ENCODE data around the gene TRAK1. TPM values are rescaled to one million over a fixed set of nuclear protein-coding genes. Genes with fewer than 3 reads are reported as not detected.
"Not testable (repeated sequence)": the region's sequence is repeated elsewhere in the genome, so short reads cannot be mapped to it uniquely, and the experiment has no call there.

The TRAK1 gene
- total RNA-seq, result 323 TPM
- long read RNA-seq, full-length matches to known transcripts, result 9 of 100 reads
- long read RNA-seq, partial matches to known transcripts, result 80 of 100 reads
- long read RNA-seq, other reads (novel, unspliced or antisense), result 11 of 100 reads

GRCh38 chr3:42090973-42091731 is at the start of gene TRAK1:
TSS of gene TRAK1 (plus strand) at chr3:42091357. CDS start at chr3:42091470, 113 bp downstream.
- intact Hi-C loops (cut with micrococcal nuclease), result loop anchor here (10.0 kb wide), 1 partner anchor 76 kb away; no protein-coding TSS in a partner anchor
- peak; percentile 62 for DNase-seq

GRCh38 chr3:42042747-42043098 is 48.4 kb upstream of the TRAK1 start:
- DNase-seq (no peak), ATAC-seq (peak; percentile 29)
- intact Hi-C loops (cut with micrococcal nuclease), result no loop called here

More at GRCh38 chr3:42090973-42091731, at the start of gene TRAK1:
- peak; percentile 83 for ATAC-seq

GRCh38 chr3:42043099-42043813 is 47.9 kb upstream of the TRAK1 start:
- ATAC-seq (peak; percentile 86), DNase-seq (peak; percentile 52)
- intact Hi-C loops (cut with micrococcal nuclease), result no loop called here

- DNase-seq (no peak), ATAC-seq (no peak)
- intact Hi-C loops (cut with micrococcal nuclease), result no loop called here
These were observed 45.4 kb upstream of the TRAK1 start for GRCh38 chr3:42045708-42046243.

GRCh38 chr3:42048526-42048925 is 42.6 kb upstream of the TRAK1 start:
- DNase-seq, ATAC-seq: not testable (repeated sequence)

GRCh38 chr3:42050126-42050525 is 41.0 kb upstream of the TRAK1 start:
- DNase-seq (no peak), ATAC-seq (no peak)
- intact Hi-C loops (cut with micrococcal nuclease), result no loop called here

More at GRCh38 chr3:42048526-42048925, 42.6 kb upstream of the TRAK1 start:
- intact Hi-C loops (cut with micrococcal nuclease), result not testable (repeated sequence)

- DNase-seq, result no peak
- intact Hi-C loops (cut with micrococcal nuclease), result no loop called here
These were observed 39.6 kb upstream of the TRAK1 start for GRCh38 chr3:42051384-42052131.

GRCh38 chr3:42052132-42052483 is 39.0 kb upstream of the TRAK1 start:
- peak; percentile 6 for ATAC-seq
- intact Hi-C loops (cut with micrococcal nuclease), result no loop called here
- DNase-seq, result no peak

More at GRCh38 chr3:42051384-42052131, 39.6 kb upstream of the TRAK1 start:
- ATAC-seq, result peak; percentile 33

- DNase-seq, result no peak
- intact Hi-C loops (cut with micrococcal nuclease), result no loop called here
- peak; percentile 47 for ATAC-seq
These were observed 38.4 kb upstream of the TRAK1 start for GRCh38 chr3:42052484-42053351.

- ATAC-seq (peak; percentile 82), DNase-seq (peak; percentile 76)
- intact Hi-C loops (cut with micrococcal nuclease), result no loop called here
These were observed 37.7 kb upstream of the TRAK1 start for GRCh38 chr3:42053476-42053875.

- ATAC-seq, result no peak
- intact Hi-C loops (cut with micrococcal nuclease), result no loop called here
These were observed 35.9 kb upstream of the TRAK1 start for GRCh38 chr3:42055291-42055690.

GRCh38 chr3:42056840-42057239 is 34.3 kb upstream of the TRAK1 start:
- DNase-seq, result no peak
- no peak for ATAC-seq
- intact Hi-C loops (cut with micrococcal nuclease), result no loop called here

More at GRCh38 chr3:42055291-42055690, 35.9 kb upstream of the TRAK1 start:
- DNase-seq, result no peak

- intact Hi-C loops (cut with micrococcal nuclease), result no loop called here
- ATAC-seq, result no peak
- DNase-seq, result no peak
These were observed 33.5 kb upstream of the TRAK1 start for GRCh38 chr3:42057561-42058211.

- DNase-seq (peak; percentile 68), ATAC-seq (peak; percentile 79)
- intact Hi-C loops (cut with micrococcal nuclease), result no loop called here
These were observed 30.0 kb upstream of the TRAK1 start for GRCh38 chr3:42061025-42061712.

GRCh38 chr3:42061713-42062380 is 29.3 kb upstream of the TRAK1 start:
- ATAC-seq (peak; percentile 90), DNase-seq (peak; percentile 84)
- intact Hi-C loops (cut with micrococcal nuclease), result no loop called here

- intact Hi-C loops (cut with micrococcal nuclease), result no loop called here
- DNase-seq (no peak), ATAC-seq (no peak)
These were observed 28.7 kb upstream of the TRAK1 start for GRCh38 chr3:42062464-42062863.

- no peak for ATAC-seq
- DNase-seq, result no peak
- intact Hi-C loops (cut with micrococcal nuclease), result no loop called here
These were observed 27.3 kb upstream of the TRAK1 start for GRCh38 chr3:42063888-42064287.
